ENCODE results near the gene HYAL2. TPM values are rescaled to one million over a fixed set of nuclear protein-coding genes. Genes with fewer than 3 reads are reported as not detected.

The HYAL2 gene
- total RNA-seq, 1 donor from 2014 or later: 78.0 TPM

Other genes with a start within 250 kb of the HYAL2 start
- gene RBM5, start 233.8 kb downstream of the HYAL2 start, total RNA-seq: 40.3 and 47.6 TPM in 2 replicates
- gene SEMA3F, start 167.4 kb downstream of the HYAL2 start, total RNA-seq: 120 and 137 TPM in 2 replicates
- not detected in 2 replicates for gene GNAT1, start 131.1 kb downstream of the HYAL2 start, total RNA-seq
- not detected in 2 replicates for gene SLC38A3, start 117.5 kb downstream of the HYAL2 start, total RNA-seq
- 179 and 228 TPM in 2 replicates for gene GNAI2, start 86.5 kb downstream of the HYAL2 start, total RNA-seq
- gene SEMA3B, start 53.6 kb downstream of the HYAL2 start, total RNA-seq: 3.5 and 8.4 TPM in 2 replicates
- gene LSMEM2, start 43.7 kb downstream of the HYAL2 start, total RNA-seq: not detected in 2 replicates
- gene IFRD2, start 30.3 kb downstream of the HYAL2 start, total RNA-seq: 134 and 183 TPM in 2 replicates
- gene HYAL3, start 23.3 kb downstream of the HYAL2 start, total RNA-seq: 11.6 TPM in 2 replicates
- gene NAA80, start 23.3 kb downstream of the HYAL2 start, total RNA-seq: 16.7 and 30.1 TPM in 2 replicates
- gene HYAL1, start 19.2 kb downstream of the HYAL2 start, total RNA-seq: 3.0 and 6.3 TPM in 2 replicates
- gene TUSC2, start 5.5 kb upstream of the HYAL2 start, total RNA-seq: 38.6 and 39.7 TPM in 2 replicates
- 16.5 and 27.5 TPM in 2 replicates for gene RASSF1, start 18.1 kb upstream of the HYAL2 start, total RNA-seq
- gene ZMYND10, start 23.0 kb upstream of the HYAL2 start, total RNA-seq: 0.11 and 0.62 TPM in 2 replicates
- gene NPRL2, start 28.0 kb upstream of the HYAL2 start, total RNA-seq: 14.6 and 17.2 TPM in 2 replicates
- 24.4 and 29.2 TPM in 2 replicates for gene CYB561D2, start 28.1 kb upstream of the HYAL2 start, total RNA-seq
- 47.8 and 51.1 TPM in 2 replicates for gene TMEM115, start 36.8 kb upstream of the HYAL2 start, total RNA-seq
- not detected in 2 replicates for gene CACNA2D2, start 180.9 kb upstream of the HYAL2 start, total RNA-seq
- gene C3orf18, start 245.0 kb upstream of the HYAL2 start, total RNA-seq: 3.0 and 3.7 TPM in 2 replicates
- gene HEMK1, start 246.8 kb upstream of the HYAL2 start, total RNA-seq: 19.5 and 21.2 TPM in 2 replicates